Hematopoietic multipotent progenitor cell (in vitro differentiated cells): Measurements from ENCODE around the gene P2RY14. TPM values are rescaled to one million over a fixed set of nuclear protein-coding genes. Genes with fewer than 3 reads are reported as not detected.

Experiments
- DNase-seq, 3 donors: peaks; one replicate each; pipeline ENCODE4 v3.0.0-alpha.2; 2011 to 2015; ENCODE audit warnings: low read depth in 2 of 3, low spot score in 2 of 3
- total RNA-seq: library from RNA; depleted of rRNA; stranded (reverse); fragments of >200 nt; gene quantifications from one replicate; pipeline ENCODE4 v1.2.3, GENCODE V29; 2012

P2RY14 gene
- 1.1 TPM for total RNA-seq

- peak in 2 of 3 donors; percentile 68 to 78 for DNase-seq
Observed at GRCh38 chr3:151278230-151278629, at the start of gene P2RY14. TSS of gene P2RY14 (minus strand) at chr3:151278542. CDS start at chr3:151214316, 64,226 bp downstream.

- peak in 1 of 3 donors; percentile 54 for DNase-seq
Observed at GRCh38 chr3:151327571-151328198, 49.3 kb upstream of the P2RY14 start.

- no peak for DNase-seq
Observed at GRCh38 chr3:151322511-151322910, 44.2 kb upstream of the P2RY14 start.

GRCh38 chr3:151321526-151321925 lies 43.2 kb upstream of the P2RY14 start:
- DNase-seq: no peak

GRCh38 chr3:151320131-151320530 lies 41.8 kb upstream of the P2RY14 start:
- DNase-seq: no peak

- no peak for DNase-seq
Observed at GRCh38 chr3:151319628-151320027, 41.3 kb upstream of the P2RY14 start.

GRCh38 chr3:151318991-151319390 lies 40.6 kb upstream of the P2RY14 start:
- no peak for DNase-seq

GRCh38 chr3:151318313-151318712 lies 40.0 kb upstream of the P2RY14 start:
- DNase-seq: no peak

- DNase-seq: no peak
Observed at GRCh38 chr3:151316267-151316991, 38.1 kb upstream of the P2RY14 start, which contains the start of gene GPR87. TSS of gene GPR87 (minus strand) at chr3:151316820. CDS start at chr3:151300100, 16,720 bp downstream.

GRCh38 chr3:151315846-151316245 lies 37.5 kb upstream of the P2RY14 start:
- no peak for DNase-seq

GRCh38 chr3:151315136-151315535 lies 36.8 kb upstream of the P2RY14 start:
- DNase-seq: no peak

GRCh38 chr3:151314593-151314992 lies 36.3 kb upstream of the P2RY14 start:
- DNase-seq: no peak

- DNase-seq: no peak
Observed at GRCh38 chr3:151314137-151314536, 35.8 kb upstream of the P2RY14 start.

GRCh38 chr3:151312972-151313371 lies 34.6 kb upstream of the P2RY14 start:
- DNase-seq: no peak

GRCh38 chr3:151309566-151309965 lies 31.2 kb upstream of the P2RY14 start:
- no peak for DNase-seq

- DNase-seq: no peak
Observed at GRCh38 chr3:151307583-151308488, 29.5 kb upstream of the P2RY14 start.

GRCh38 chr3:151307131-151307530 lies 28.8 kb upstream of the P2RY14 start:
- no peak for DNase-seq

GRCh38 chr3:151306168-151306810 lies 27.9 kb upstream of the P2RY14 start:
- DNase-seq: no peak

GRCh38 chr3:151305775-151306151 lies 27.4 kb upstream of the P2RY14 start:
- DNase-seq: no peak

- no peak for DNase-seq
Observed at GRCh38 chr3:151305060-151305774, 26.9 kb upstream of the P2RY14 start.
